ENCODE measurements around the gene KRT85. TPM values are rescaled to one million over a fixed set of nuclear protein-coding genes. Genes with fewer than 3 reads are reported as not detected.
"Not testable (repeated sequence)": the region's sequence is repeated elsewhere in the genome, so short reads cannot be mapped to it uniquely, and the experiment has no call there.

Gene KRT85
- total and polyA plus RNA-seq, 2 experiments from 2014 or later, result 0.12 TPM; not detected in 1

DNA sequence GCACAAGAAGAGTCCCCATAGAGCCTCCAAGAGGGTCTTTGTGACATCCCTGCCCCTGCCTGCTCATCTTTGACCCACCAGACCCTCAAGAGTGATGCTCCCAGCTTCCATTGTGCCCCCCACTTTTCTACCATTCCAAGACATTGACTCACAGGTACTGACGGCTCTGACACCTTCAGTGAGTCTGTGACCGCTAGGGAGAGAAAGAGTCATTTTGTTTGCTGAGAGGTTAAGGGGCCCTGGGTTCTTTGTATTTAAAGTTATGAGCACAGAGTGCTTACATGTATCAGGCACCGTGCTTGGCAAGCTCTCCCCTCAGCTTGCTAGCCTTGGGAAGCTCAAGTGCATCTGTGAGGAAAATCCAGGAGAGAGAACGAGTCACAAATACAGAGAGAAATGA, 45.9 kb upstream of the KRT85 start:
- TF ChIP-seq, protein P1, sequence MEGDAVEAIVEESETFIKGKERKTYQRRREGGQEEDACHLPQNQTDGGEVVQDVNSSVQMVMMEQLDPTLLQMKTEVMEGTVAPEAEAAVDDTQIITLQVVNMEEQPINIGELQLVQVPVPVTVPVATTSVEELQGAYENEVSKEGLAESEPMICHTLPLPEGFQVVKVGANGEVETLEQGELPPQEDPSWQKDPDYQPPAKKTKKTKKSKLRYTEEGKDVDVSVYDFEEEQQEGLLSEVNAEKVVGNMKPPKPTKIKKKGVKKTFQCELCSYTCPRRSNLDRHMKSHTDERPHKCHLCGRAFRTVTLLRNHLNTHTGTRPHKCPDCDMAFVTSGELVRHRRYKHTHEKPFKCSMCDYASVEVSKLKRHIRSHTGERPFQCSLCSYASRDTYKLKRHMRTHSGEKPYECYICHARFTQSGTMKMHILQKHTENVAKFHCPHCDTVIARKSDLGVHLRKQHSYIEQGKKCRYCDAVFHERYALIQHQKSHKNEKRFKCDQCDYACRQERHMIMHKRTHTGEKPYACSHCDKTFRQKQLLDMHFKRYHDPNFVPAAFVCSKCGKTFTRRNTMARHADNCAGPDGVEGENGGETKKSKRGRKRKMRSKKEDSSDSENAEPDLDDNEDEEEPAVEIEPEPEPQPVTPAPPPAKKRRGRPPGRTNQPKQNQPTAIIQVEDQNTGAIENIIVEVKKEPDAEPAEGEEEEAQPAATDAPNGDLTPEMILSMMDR (IDR thresholded peaks at IDR 0.05; ENCODE audit: low read depth, low read length), result no peak
- Histone ChIP-seq H3K27ac (no peak overlapping the region), H3K9me3 (ENCODE audit: low read depth) (no peaks in the 10 kb centered on the region), H3K36me3 (no peaks in the 10 kb centered on the region), H3K27me3 (peaks cover 16% of the 10 kb centered on the region), H3K4me1 (ENCODE audit: low read depth) (no peaks in the 10 kb centered on the region), H3K4me3 (no peak overlapping the region)
- no peak for DNase-seq (ENCODE audit: low read depth in 1 of 2, low spot score in 1 of 2)

DNA sequence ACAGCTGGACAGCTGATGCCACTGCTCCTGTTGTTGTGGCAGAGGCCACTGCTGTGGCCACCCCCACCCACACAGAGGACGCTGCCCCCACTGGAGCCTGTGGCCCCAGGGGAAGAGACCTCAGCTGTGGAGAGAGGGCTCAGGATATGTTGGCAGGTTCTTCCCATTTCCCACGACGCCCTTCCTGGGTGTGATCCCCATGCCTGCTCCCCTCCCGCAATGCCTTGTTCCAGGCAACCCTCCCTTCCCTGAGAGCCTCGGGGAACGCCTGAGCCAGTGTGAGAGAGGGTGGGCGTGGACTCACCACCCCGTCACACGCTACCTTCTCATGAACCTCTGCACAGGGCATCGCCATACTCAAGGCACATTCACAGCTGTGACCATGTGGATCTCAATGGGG, 44.5 kb upstream of the KRT85 start:
- Histone ChIP-seq H3K27ac (no peak overlapping the region), H3K27me3 (peaks cover 16% of the 10 kb centered on the region), H3K36me3 (no peaks in the 10 kb centered on the region), H3K9me3 (ENCODE audit: low read depth) (no peaks in the 10 kb centered on the region), H3K4me1 (ENCODE audit: low read depth) (no peaks in the 10 kb centered on the region), H3K4me3 (no peak overlapping the region)
- TF ChIP-seq, protein P1 (IDR thresholded peaks at IDR 0.05; ENCODE audit: low read depth, low read length), result no peak
- DNase-seq (ENCODE audit: low read depth in 1 of 2, low spot score in 1 of 2), result no peak

DNA sequence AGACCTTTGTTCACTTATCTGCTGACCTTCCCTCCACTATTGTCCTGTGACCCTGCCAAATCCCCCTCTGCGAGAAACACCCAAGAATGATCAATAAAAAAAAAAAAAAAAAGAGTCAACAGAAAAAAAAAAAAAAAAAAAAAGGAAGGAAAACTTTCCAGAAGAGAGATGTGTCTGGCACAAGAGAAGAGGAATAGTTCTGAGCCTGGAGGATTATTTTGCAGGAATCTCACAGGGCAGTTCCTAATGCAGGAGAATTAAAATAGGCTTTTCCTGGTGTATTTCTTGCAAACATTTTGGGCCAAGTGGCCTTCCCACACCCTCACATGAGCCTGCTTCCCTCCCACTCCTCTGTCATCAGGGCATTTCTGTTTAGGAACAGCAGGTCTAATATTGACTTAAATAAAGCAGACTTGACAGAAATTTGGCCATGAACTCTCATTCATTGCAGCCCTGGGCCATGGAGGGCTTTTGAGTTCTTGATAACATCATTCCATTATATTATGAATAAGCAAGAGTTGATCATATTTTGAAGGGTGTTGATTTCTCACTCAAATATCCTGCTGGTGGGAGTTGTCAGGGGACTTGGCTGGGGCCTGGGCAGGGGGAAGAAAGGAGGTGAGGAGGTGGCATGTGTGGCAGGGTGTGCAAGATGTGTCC, 43.4 kb upstream of the KRT85 start:
- H3K27ac ChIP-seq; H3K9me3 ChIP-seq (ENCODE audit: low read depth); H3K4me3 ChIP-seq; DNase-seq (ENCODE audit: low read depth in 1 of 2, low spot score in 1 of 2); H3K36me3 ChIP-seq; H3K4me1 ChIP-seq (ENCODE audit: low read depth): not testable (repeated sequence)
- H3K27me3 ChIP-seq, result peaks cover 19% of the 10 kb centered on the region

- Histone ChIP-seq H3K36me3 (no peaks in the 10 kb centered on the region), H3K27me3 (peaks cover 15% of the 10 kb centered on the region), H3K27ac (no peak overlapping the region), H3K4me1 (ENCODE audit: low read depth) (no peaks in the 10 kb centered on the region), H3K9me3 (ENCODE audit: low read depth) (no peaks in the 10 kb centered on the region), H3K4me3 (no peak overlapping the region)
- TF ChIP-seq, protein P1 (IDR thresholded peaks at IDR 0.05; ENCODE audit: low read depth, low read length), result no peak
- no peak for DNase-seq (ENCODE audit: low read depth in 1 of 2, low spot score in 1 of 2)
These were observed 40.6 kb upstream of the KRT85 start for GRCh38 chr12:52407918-52408317.

DNA sequence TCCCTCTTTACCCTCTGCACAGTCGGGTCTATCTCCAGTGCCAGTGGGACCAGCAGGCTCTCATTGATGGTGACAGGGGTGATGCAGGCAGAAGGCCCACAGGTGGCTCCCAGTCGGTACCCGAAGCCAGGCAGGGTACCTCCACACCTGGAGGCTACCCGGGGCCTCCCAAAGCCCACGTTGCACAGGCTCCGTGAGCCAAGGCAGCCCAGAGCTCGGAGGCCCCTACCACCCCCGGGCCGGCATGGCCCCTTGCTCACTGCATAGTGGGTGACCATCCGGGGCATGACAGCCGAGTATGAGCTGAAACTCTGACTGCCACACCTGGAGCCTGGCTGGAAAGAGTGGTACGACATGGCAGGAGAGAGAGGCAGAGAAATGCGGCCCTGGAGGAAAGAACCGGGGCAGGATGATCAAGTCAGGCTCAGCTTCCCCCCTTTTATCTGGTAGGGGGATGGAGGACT, 38.7 kb upstream of the KRT85 start, which contains the start of gene KRT82:
KRT82 (minus strand) TSS at position 414 of the 464 bp plus-strand sequence; CDS start at position 356, 58 bp downstream.
- Histone ChIP-seq H3K27me3 (peaks cover 13% of the 10 kb centered on the region), H3K4me1 (ENCODE audit: low read depth) (no peaks in the 10 kb centered on the region), H3K9me3 (ENCODE audit: low read depth) (no peaks in the 10 kb centered on the region), H3K4me3 (no peak within 1 kb of the TSS), H3K27ac (no peak within 1 kb of the TSS), H3K36me3 (no peaks in the 10 kb centered on the region)
- TF ChIP-seq, protein P1 (IDR thresholded peaks at IDR 0.05; ENCODE audit: low read depth, low read length), result no peak
- no peak for DNase-seq (ENCODE audit: low read depth in 1 of 2, low spot score in 1 of 2)

- Histone ChIP-seq H3K27me3 (peaks cover 13% of the 10 kb centered on the region), H3K27ac (no peak overlapping the region), H3K4me3 (no peak overlapping the region), H3K9me3 (ENCODE audit: low read depth) (no peaks in the 10 kb centered on the region), H3K4me1 (ENCODE audit: low read depth) (no peaks in the 10 kb centered on the region), H3K36me3 (no peaks in the 10 kb centered on the region)
- DNase-seq (ENCODE audit: low read depth in 1 of 2, low spot score in 1 of 2), result no peak
- TF ChIP-seq, protein P1 (IDR thresholded peaks at IDR 0.05; ENCODE audit: low read depth, low read length), result no peak
These were observed 37.7 kb upstream of the KRT85 start for GRCh38 chr12:52404951-52405350.
